GM12891 (cell line): Measurements from ENCODE around the gene TECPR1.

Experiments used
- POLR2A ChIP-seq: IDR thresholded peaks from 2 replicates; pipeline ENCODE4 v1.6.1; 2011; ENCODE audit warnings: low read depth, low read length, control low read depth
- POLR2AphosphoS5 ChIP-seq: IDR thresholded peaks from 2 replicates; pipeline ENCODE4 v1.6.1; 2011; ENCODE audit warnings: low read depth, low read length, control low read depth
- SPI1 ChIP-seq: IDR thresholded peaks from 2 replicates; pipeline ENCODE4 v1.6.1; 2011; ENCODE audit warnings: low read depth, low read length, control low read depth

DNA sequence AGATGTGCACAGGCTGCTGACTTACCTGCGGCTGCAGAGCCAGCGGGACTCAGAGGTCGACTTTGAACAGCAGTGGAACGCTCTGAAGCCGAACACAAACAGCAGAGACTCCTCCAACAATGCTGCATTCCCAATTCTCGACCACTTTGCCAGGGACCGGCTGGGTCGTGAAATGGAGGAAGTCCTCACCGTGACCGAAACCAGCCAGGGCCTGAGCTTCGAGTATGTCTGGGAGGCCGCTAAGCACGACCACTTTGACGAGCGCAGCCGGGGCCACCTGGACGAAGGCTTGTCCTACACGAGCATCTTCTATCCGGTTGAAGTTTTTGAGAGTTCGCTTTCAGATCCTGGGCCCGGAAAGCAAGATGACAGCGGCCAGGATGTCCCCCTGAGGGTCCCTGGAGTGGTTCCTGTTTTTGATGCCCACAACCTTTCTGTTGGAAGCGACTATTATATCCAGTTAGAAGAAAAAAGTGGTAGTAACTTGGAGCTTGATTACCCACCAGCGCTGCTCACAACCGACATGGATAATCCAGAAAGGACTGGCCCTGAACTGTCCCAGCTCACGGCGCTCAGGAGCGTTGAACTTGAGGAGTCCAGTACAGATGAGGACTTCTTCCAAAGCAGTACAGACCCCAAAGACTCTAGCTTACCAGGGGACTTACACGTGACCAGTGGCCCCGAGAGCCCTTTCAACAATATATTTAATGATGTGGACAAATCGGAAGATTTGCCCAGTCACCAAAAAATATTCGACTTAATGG is 60.2 kb downstream of the TECPR1 start:
- no peak for TF ChIP-seq POLR2AphosphoS5
- no peak for TF ChIP-seq POLR2A
- no peak for TF ChIP-seq SPI1
